Vagina (tissue), 2 donors: ENCODE results near the gene ICA1L. TPM values are rescaled to one million over a fixed set of nuclear protein-coding genes. Genes with fewer than 3 reads are reported as not detected.
A peak's percentile ranks its signal among the peaks of the same experiment; 100 is the strongest.

Source experiments
- DNase-seq, 2 donors: peaks; one replicate each; pipeline ENCODE4 v3.0.0-alpha.2; 2017; ENCODE audit errors: extremely low spot score in 2 of 2
- H3K27ac ChIP-seq: fragments of 200-600 bp; sonication (generic); one replicate; pipeline ENCODE4 v1.5.1; 2019
- H3K27me3 ChIP-seq: fragments of 200-600 bp; sonication (generic); one replicate; pipeline ENCODE4 v1.5.1; 2019
- H3K36me3 ChIP-seq, 2 donors: fragments of 200-600 bp; sonication (generic); one replicate each; pipeline ENCODE4 v1.5.1; 2017 to 2019
- H3K4me1 ChIP-seq: fragments of 200-600 bp; sonication (generic); one replicate; pipeline ENCODE4 v1.5.1; 2019
- H3K4me3 ChIP-seq, 2 donors: fragments of 200-600 bp; sonication (generic); 1 replicate in 1 of 2; 2 replicates in 1 of 2; pipeline ENCODE4 v1.5.1; 2016 to 2019
- H3K9me3 ChIP-seq: fragments of 200-600 bp; sonication (generic); one replicate; pipeline ENCODE4 v1.5.1; 2019
- POLR2A ChIP-seq, 2 donors: fragments of 450-650 bp; IDR thresholded peaks; one replicate each; pipeline ENCODE4 v1.6.1; 2017; ENCODE audit warnings: antibody characterized with exemption in 2 of 2, mild to moderate bottlenecking in 2 of 2, moderate library complexity in 2 of 2
- POLR2AphosphoS5 ChIP-seq, 2 donors: sonication (generic); formaldehyde crosslinking; IDR thresholded peaks; one replicate each; pipeline ENCODE4 v1.9.0; 2017; ENCODE audit warnings: antibody characterized with exemption in 2 of 2, mild to moderate bottlenecking in 2 of 2, low read depth in 1 of 2; ENCODE audit not compliant: insufficient read depth in 1 of 2
- intact Hi-C: fragments of 100-400 bp; cut with DNase I; formaldehyde crosslinking; loops from one replicate; pipeline ENCODE4 v1.15.1; 2023
- total RNA-seq: library from RNA; depleted of rRNA; stranded (reverse); fragments of >200 nt; gene quantifications from one replicate; pipeline ENCODE4 v1.2.3, GENCODE V29; 2016
- TF ChIP-seq, protein P1 (sequence below), 3 experiments: fragments of 450-650 bp in 2 of 3; fragments of 200-600 bp in 1 of 3; sonication (generic) in 1 of 3; IDR thresholded peaks; one replicate each; pipeline ENCODE4 v1.5.1; 2017 to 2019; ENCODE audit warnings: antibody characterized with exemption in 3 of 3, mild to moderate bottlenecking in 2 of 3, moderate library complexity in 2 of 3

Gene ICA1L
- total RNA-seq, 1 donor from 2014 or later = 21.6 TPM

DNA sequence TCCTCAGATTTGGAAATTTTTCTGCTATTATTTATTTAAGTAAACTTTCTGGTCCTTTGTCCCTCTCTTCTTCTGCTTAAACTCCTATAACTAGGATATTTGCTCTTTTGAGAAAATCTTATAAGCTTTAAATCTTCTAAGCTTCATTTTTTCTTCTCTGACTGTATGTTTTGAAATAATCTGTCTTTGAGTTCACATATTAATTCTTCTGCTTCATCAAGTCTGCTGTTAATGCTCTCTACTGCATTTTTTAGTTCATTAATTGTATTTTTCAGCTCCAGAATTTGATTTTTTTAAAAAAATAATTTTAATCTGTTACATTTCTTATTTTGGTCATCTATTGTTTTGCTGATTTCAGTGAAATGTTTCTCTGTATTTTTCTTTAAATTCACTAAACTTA is 28.9 kb downstream of the ICA1L start:
- Histone ChIP-seq H3K27me3 (no peaks in the 10 kb centered on the region), H3K4me1 (no peaks in the 10 kb centered on the region), H3K36me3 (no peaks in the 10 kb centered on the region), H3K9me3 (no peaks in the 10 kb centered on the region), H3K4me3 (no peak overlapping the region), H3K27ac (no peak overlapping the region)
- TF ChIP-seq POLR2A (IDR thresholded peaks at IDR 0.05) (no peak), POLR2AphosphoS5 (IDR thresholded peaks at IDR 0.05; ENCODE audit: insufficient read depth in 1 of 2, low read depth in 1 of 2) (no peak)
- TF ChIP-seq, protein P1, sequence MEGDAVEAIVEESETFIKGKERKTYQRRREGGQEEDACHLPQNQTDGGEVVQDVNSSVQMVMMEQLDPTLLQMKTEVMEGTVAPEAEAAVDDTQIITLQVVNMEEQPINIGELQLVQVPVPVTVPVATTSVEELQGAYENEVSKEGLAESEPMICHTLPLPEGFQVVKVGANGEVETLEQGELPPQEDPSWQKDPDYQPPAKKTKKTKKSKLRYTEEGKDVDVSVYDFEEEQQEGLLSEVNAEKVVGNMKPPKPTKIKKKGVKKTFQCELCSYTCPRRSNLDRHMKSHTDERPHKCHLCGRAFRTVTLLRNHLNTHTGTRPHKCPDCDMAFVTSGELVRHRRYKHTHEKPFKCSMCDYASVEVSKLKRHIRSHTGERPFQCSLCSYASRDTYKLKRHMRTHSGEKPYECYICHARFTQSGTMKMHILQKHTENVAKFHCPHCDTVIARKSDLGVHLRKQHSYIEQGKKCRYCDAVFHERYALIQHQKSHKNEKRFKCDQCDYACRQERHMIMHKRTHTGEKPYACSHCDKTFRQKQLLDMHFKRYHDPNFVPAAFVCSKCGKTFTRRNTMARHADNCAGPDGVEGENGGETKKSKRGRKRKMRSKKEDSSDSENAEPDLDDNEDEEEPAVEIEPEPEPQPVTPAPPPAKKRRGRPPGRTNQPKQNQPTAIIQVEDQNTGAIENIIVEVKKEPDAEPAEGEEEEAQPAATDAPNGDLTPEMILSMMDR (IDR thresholded peaks at IDR 0.05) = no peak
- intact Hi-C loops = no loop called here
- no peak for DNase-seq

GRCh38 chr2:202841090-202841867 is 30.3 kb downstream of the ICA1L start:
- no peak for DNase-seq
- no peak overlapping the region for H3K27ac ChIP-seq
- no peaks in the 10 kb centered on the region for H3K9me3 ChIP-seq
- no peaks in the 10 kb centered on the region for H3K4me1 ChIP-seq
- no peaks in the 10 kb centered on the region for H3K36me3 ChIP-seq
- no peaks in the 10 kb centered on the region for H3K27me3 ChIP-seq
- intact Hi-C loops = no loop called here
- TF ChIP-seq POLR2AphosphoS5 (IDR thresholded peaks at IDR 0.05; ENCODE audit: insufficient read depth in 1 of 2, low read depth in 1 of 2) (no peak), POLR2A (IDR thresholded peaks at IDR 0.05) (no peak)
- TF ChIP-seq, protein P1 (IDR thresholded peaks at IDR 0.05) = no peak
- no peak overlapping the region for H3K4me3 ChIP-seq

DNA sequence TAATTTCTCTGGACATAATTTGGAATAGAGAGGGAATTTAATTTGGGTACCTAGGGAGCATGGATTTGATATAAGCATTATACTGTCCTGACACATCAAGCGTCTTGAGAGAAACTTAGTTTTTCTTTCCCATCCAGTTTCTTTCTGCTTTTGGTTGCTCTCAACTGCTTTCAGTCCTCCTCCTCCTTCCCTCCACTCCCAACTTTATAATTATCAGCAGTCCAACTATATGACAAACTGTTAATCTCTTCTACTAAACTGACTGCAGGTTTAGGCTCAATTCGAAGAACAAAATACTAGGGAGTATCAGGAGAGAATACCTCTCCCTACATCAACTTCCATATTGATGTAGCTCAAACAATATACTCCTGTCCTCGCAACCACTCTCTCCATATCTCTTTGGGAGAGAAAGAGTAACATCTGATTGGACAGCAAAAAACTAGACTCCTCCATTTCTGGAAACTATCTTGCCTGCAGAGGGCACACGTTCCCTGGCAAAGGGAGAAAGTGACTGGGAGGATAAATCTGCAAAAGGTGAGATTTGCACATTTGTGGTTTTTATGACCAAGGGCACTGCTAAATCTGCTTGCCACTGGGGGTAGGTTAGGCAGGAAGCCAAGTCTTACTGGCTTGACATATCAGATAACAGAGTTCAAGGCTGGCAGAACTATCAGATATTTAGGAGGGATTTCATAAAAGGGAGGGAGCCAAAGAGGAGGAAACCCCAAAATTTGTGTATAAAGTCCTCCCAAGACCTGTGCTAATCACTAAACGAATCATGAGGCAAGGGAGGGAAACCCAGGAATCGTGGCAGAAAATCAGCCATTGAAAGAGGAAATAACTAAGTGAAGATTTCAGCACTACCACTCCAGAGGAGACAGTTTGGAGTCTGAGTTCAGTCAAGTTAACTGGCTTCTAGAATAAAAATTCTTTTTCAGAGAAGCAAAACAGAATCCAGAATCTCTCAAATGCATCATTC is 40.0 kb downstream of the ICA1L start:
- H3K9me3 ChIP-seq = no peaks in the 10 kb centered on the region
- intact Hi-C loops = no loop called here
- no peak overlapping the region for H3K27ac ChIP-seq
- no peaks in the 10 kb centered on the region for H3K27me3 ChIP-seq
- no peaks in the 10 kb centered on the region for H3K4me1 ChIP-seq
- DNase-seq = no peak
- TF ChIP-seq, protein P1 (IDR thresholded peaks at IDR 0.05) = peak in 1 of 3 experiments; percentile 16
- TF ChIP-seq POLR2AphosphoS5 (IDR thresholded peaks at IDR 0.05; ENCODE audit: insufficient read depth in 1 of 2, low read depth in 1 of 2) = no peak
- no peak overlapping the region for H3K4me3 ChIP-seq
- no peaks in the 10 kb centered on the region for H3K36me3 ChIP-seq

- H3K9me3 ChIP-seq = no peaks in the 10 kb centered on the region
- H3K36me3 ChIP-seq = no peaks in the 10 kb centered on the region
- no peaks in the 10 kb centered on the region for H3K27me3 ChIP-seq
- TF ChIP-seq, protein P1 (IDR thresholded peaks at IDR 0.05) = no peak
- TF ChIP-seq POLR2AphosphoS5 (IDR thresholded peaks at IDR 0.05; ENCODE audit: insufficient read depth in 1 of 2, low read depth in 1 of 2) (no peak), POLR2A (IDR thresholded peaks at IDR 0.05) (no peak)
- intact Hi-C loops = no loop called here
- H3K4me3 ChIP-seq = no peak overlapping the region
- no peak overlapping the region for H3K27ac ChIP-seq
- H3K4me1 ChIP-seq = no peaks in the 10 kb centered on the region
- no peak for DNase-seq
These were observed 46.7 kb downstream of the ICA1L start for GRCh38 chr2:202824901-202825300.
